HepG2 (cell line): Measurements from ENCODE around the gene ZGRF1. TPM values are rescaled to one million over a fixed set of nuclear protein-coding genes. Genes with fewer than 3 reads are reported as not detected.

ENCODE experiments used
- AGO2 ChIP-seq: fragments of 200-400 bp; formaldehyde crosslinking; optimal IDR thresholded peaks from 2 replicates; pipeline ENCODE3; 2017; ENCODE audit warnings: mild to moderate bottlenecking, low read depth, low read length, moderate library complexity
- CBX2 ChIP-seq, 2 experiments: fragments of 200-600 bp in 1 of 2; sonication (generic); formaldehyde crosslinking in 1 of 2; IDR thresholded peaks; 2 replicates each; pipeline versions ENCODE4 v1.7.0 to v1.8.1; 2018 to 2022; ENCODE audit warnings: low read depth in 2 of 2, low read length in 1 of 2, mild to moderate bottlenecking in 1 of 2, missing genetic modification reagents in 1 of 2
- CENPX ChIP-seq: sonication (generic); formaldehyde crosslinking; IDR thresholded peaks from 2 replicates; pipeline ENCODE4 v1.9.0; 2021; ENCODE audit warnings: mild to moderate bottlenecking, missing genetic modification reagents, moderate library complexity
- FOXP1 ChIP-seq, 2 experiments: fragments of 450-650 bp in 1 of 2; IDR thresholded peaks; 2 replicates each; pipeline ENCODE4 v1.6.1; 2017 to 2018; ENCODE audit warnings: antibody characterized with exemption in 1 of 2
- MTERF4 ChIP-seq: sonication (generic); formaldehyde crosslinking; IDR thresholded peaks from 2 replicates; pipeline ENCODE4 v1.8.0; 2023; ENCODE audit warnings: mild to moderate bottlenecking, missing genetic modification reagents
- NFYB ChIP-seq: sonication (generic); formaldehyde crosslinking; IDR thresholded peaks from 2 replicates; pipeline ENCODE4 v1.4.0; 2020; ENCODE audit warnings: missing genetic modification reagents
- PAF1 ChIP-seq: IDR thresholded peaks from 2 replicates; pipeline ENCODE4 v1.6.1; 2016; ENCODE audit warnings: missing genetic modification reagents, missing compliant biosample characterization
- PHB2 ChIP-seq: fragments of 450-650 bp; IDR thresholded peaks from 2 replicates; pipeline ENCODE4 v1.6.1; 2018; ENCODE audit not compliant: partially characterized antibody
- RXRA ChIP-seq: sonication (generic); formaldehyde crosslinking; IDR thresholded peaks from 2 replicates; pipeline ENCODE4 v1.5.1; 2020; ENCODE audit warnings: missing genetic modification reagents
- SMAD1 ChIP-seq: sonication (generic); formaldehyde crosslinking; IDR thresholded peaks from 2 replicates; pipeline ENCODE4 v1.4.0; 2020; ENCODE audit warnings: missing genetic modification reagents, low read depth, mild to moderate bottlenecking, borderline replicate concordance
- TAF1 ChIP-seq: sonication (generic); formaldehyde crosslinking; IDR thresholded peaks from 2 replicates; pipeline ENCODE4 v1.4.0; 2020; ENCODE audit warnings: missing genetic modification reagents
- TARDBP ChIP-seq: sonication (generic); formaldehyde crosslinking; IDR thresholded peaks from 2 replicates; pipeline ENCODE4 v1.8.0; 2022; ENCODE audit warnings: mild to moderate bottlenecking, missing genetic modification reagents
- ZBTB2 ChIP-seq: sonication (generic); formaldehyde crosslinking; IDR thresholded peaks from 2 replicates; pipeline ENCODE4 v1.8.0; 2022; ENCODE audit warnings: low read depth, missing genetic modification reagents
- ZNF276 ChIP-seq: sonication (generic); formaldehyde crosslinking; IDR thresholded peaks from 2 replicates; pipeline ENCODE4 v1.4.0; 2020; ENCODE audit warnings: mild to moderate bottlenecking, low read depth, missing genetic modification reagents
- ZNF326 ChIP-seq: sonication (generic); formaldehyde crosslinking; IDR thresholded peaks from 2 replicates; pipeline ENCODE4 v1.4.0; 2020; ENCODE audit warnings: missing genetic modification reagents, borderline replicate concordance
- ZNF674 ChIP-seq: sonication (generic); formaldehyde crosslinking; IDR thresholded peaks from 2 replicates; pipeline ENCODE4 v1.5.0; 2020; ENCODE audit warnings: low read depth, mild to moderate bottlenecking, missing genetic modification reagents
- ZNF790 ChIP-seq: sonication (generic); formaldehyde crosslinking; IDR thresholded peaks from 2 replicates; pipeline ENCODE4 v1.8.0; 2022; ENCODE audit warnings: missing genetic modification reagents, mild to moderate bottlenecking, borderline replicate concordance
- polyA plus RNA-seq, 8 experiments: library from polyadenylated mRNA; depleted of rRNA in 3 of 8; stranded (reverse) in 7 of 8; unstranded in 1 of 8; fragments of >200 nt; fragmentation: Illumina TruSeq in 4 of 8; extraction: Trizol in 4 of 8; gene quantifications; 2 replicates each; pipeline versions ENCODE4 v1.2.1 to v1.2.3, GENCODE V29; 2011 to 2016; ENCODE audit warnings: low read depth in 4 of 8, missing spikeins in 1 of 8, mixed read lengths in 1 of 8; ENCODE audit not compliant: insufficient read depth in 1 of 8
- total RNA-seq, 5 experiments: library from RNA; depleted of rRNA; stranded (reverse); fragments of >200 nt; fragmentation: Illumina TruSeq; extraction: Trizol; gene quantifications; 2 replicates each; pipeline ENCODE4 v1.2.3, GENCODE V29; 2016; ENCODE audit warnings: low read depth in 1 of 5
- TF ChIP-seq, protein P1 (sequence below): sonication (generic); formaldehyde crosslinking; IDR thresholded peaks from 2 replicates; pipeline ENCODE4 v1.5.0; 2020; ENCODE audit warnings: mild to moderate bottlenecking, missing genetic modification reagents, borderline replicate concordance
- TF ChIP-seq, protein P2 (sequence below): sonication (generic); formaldehyde crosslinking; IDR thresholded peaks from 2 replicates; pipeline ENCODE4 v1.4.0; 2020; ENCODE audit warnings: missing genetic modification reagents

ZGRF1 gene
- total and polyA plus RNA-seq, 2 of the 13 experiments (the other 11 are each of a cell fraction or from before 2014, with no cell fraction given): 8.6 to 15.9 TPM

GRCh38 chr4:112636688-112637551 is at the start of gene ZGRF1, which contains the start of gene LARP7 (continued):
- no peak for TF ChIP-seq SMAD1 (CRISPR knock-in tag)
- TF ChIP-seq, protein P1, sequence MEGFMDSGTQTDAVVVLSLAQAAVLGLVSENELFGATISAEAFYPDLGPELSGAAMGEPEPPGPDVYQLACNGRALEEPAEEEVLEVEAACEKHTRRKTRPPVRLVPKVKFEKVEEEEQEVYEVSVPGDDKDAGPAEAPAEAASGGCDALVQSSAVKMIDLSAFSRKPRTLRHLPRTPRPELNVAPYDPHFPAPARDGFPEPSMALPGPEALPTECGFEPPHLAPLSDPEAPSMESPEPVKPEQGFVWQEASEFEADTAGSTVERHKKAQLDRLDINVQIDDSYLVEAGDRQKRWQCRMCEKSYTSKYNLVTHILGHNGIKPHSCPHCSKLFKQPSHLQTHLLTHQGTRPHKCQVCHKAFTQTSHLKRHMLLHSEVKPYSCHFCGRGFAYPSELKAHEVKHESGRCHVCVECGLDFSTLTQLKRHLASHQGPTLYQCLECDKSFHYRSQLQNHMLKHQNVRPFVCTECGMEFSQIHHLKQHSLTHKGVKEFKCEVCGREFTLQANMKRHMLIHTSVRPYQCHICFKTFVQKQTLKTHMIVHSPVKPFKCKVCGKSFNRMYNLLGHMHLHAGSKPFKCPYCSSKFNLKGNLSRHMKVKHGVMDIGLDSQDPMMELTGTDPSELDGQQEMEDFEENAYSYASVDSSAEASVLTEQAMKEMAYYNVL: 0 out of 2 replicates have a peak, but pooled peaks have one; percentile 22
- TF ChIP-seq ZNF674: 0 out of 2 replicates have a peak, but pooled peaks have one; percentile 34
- no peak for TF ChIP-seq CENPX (CRISPR knock-in tag)
- TF ChIP-seq PAF1 (CRISPR knock-in tag): no peak
- no peak for TF ChIP-seq ZNF790 (CRISPR knock-in tag)
- TF ChIP-seq NFYB (CRISPR knock-in tag): peak; percentile 84
- 0 out of 2 replicates have a peak, but pooled peaks have one; percentile 14 for TF ChIP-seq ZNF276 (CRISPR knock-in tag)
- TF ChIP-seq RXRA (CRISPR knock-in tag): peak; percentile 56
- TF ChIP-seq, protein P2, sequence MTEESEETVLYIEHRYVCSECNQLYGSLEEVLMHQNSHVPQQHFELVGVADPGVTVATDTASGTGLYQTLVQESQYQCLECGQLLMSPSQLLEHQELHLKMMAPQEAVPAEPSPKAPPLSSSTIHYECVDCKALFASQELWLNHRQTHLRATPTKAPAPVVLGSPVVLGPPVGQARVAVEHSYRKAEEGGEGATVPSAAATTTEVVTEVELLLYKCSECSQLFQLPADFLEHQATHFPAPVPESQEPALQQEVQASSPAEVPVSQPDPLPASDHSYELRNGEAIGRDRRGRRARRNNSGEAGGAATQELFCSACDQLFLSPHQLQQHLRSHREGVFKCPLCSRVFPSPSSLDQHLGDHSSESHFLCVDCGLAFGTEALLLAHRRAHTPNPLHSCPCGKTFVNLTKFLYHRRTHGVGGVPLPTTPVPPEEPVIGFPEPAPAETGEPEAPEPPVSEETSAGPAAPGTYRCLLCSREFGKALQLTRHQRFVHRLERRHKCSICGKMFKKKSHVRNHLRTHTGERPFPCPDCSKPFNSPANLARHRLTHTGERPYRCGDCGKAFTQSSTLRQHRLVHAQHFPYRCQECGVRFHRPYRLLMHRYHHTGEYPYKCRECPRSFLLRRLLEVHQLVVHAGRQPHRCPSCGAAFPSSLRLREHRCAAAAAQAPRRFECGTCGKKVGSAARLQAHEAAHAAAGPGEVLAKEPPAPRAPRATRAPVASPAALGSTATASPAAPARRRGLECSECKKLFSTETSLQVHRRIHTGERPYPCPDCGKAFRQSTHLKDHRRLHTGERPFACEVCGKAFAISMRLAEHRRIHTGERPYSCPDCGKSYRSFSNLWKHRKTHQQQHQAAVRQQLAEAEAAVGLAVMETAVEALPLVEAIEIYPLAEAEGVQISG (CRISPR knock-in tag): peak; percentile 90
- TF ChIP-seq ZNF326 (CRISPR knock-in tag): no peak
- TF ChIP-seq ZBTB2: peak; percentile 59; the same call in 1 of the 2 replicates
- no peak for TF ChIP-seq AGO2
- TF ChIP-seq TAF1: peak; percentile 48; the same call in 1 of the 2 replicates
- peak; percentile 71 for TF ChIP-seq TARDBP (CRISPR knock-in tag)
- no peak for TF ChIP-seq FOXP1 (IDR thresholded peaks at IDR 0.05)
- TF ChIP-seq FOXP1 (CRISPR knock-in tag; IDR thresholded peaks at IDR 0.05): no peak
- no peak for TF ChIP-seq CBX2 (IDR thresholded peaks at IDR 0.05; ENCODE audit: low read depth, low read length)
- TF ChIP-seq CBX2 (CRISPR knock-in tag; IDR thresholded peaks at IDR 0.05; ENCODE audit: low read depth): no peak
- TF ChIP-seq MTERF4: no peak
- TF ChIP-seq PHB2: no peak
